Neural cell (in vitro differentiated cells): ENCODE measurements around the gene FAM193A.

Experiments
- CTCF ChIP-seq: fragments of 450-650 bp; IDR thresholded peaks from 2 replicates; pipeline ENCODE4 v1.5.1; 2014; ENCODE audit warnings: antibody characterized with exemption, mild to moderate bottlenecking, moderate library complexity; ENCODE audit not compliant: poor library complexity, severe bottlenecking
- EP300 ChIP-seq: fragments of 450-650 bp; conservative IDR thresholded peaks from 2 replicates; pipeline ENCODE4 v1.6.1; 2014; ENCODE audit warnings: antibody characterized with exemption, mild to moderate bottlenecking, moderate library complexity; ENCODE audit not compliant: poor library complexity, severe bottlenecking
- EZH2 ChIP-seq: fragments of 200-600, 300-800 bp; shearing (Covaris generic), sonication (generic); IDR thresholded peaks from 2 replicates; pipeline ENCODE4 v1.6.1; 2014; ENCODE audit warnings: antibody characterized with exemption, low read length, borderline replicate concordance, mild to moderate bottlenecking; ENCODE audit not compliant: insufficient read depth, poor library complexity, severe bottlenecking
- POLR2AphosphoS5 ChIP-seq: IDR thresholded peaks from 2 replicates; pipeline ENCODE4 v1.6.1; 2012
- RAD21 ChIP-seq: fragments of 450-650 bp; conservative IDR thresholded peaks from 2 replicates; pipeline ENCODE4 v1.6.1; 2014; ENCODE audit warnings: antibody characterized with exemption, mild to moderate bottlenecking, moderate library complexity

- no peak for TF ChIP-seq CTCF
- no peak for TF ChIP-seq EP300
- TF ChIP-seq RAD21 = no peak
- no peak for TF ChIP-seq EZH2
- no peak for TF ChIP-seq POLR2AphosphoS5
These were observed 46.6 kb downstream of the FAM193A start for GRCh38 chr4:2583092-2583491.
